Neural crest cell (in vitro differentiated cells): ENCODE measurements around the gene TMEM255B. TPM values are rescaled to one million over a fixed set of nuclear protein-coding genes. Genes with fewer than 3 reads are reported as not detected.

Source experiments
- DNase-seq: peaks from one replicate; pipeline ENCODE4 v3.0.0; 2021; ENCODE audit warnings: low read depth, mixed read lengths, low spot score
- H3K27ac Mint-ChIP-seq: one replicate; pipeline ENCODE4 v1.8.0; 2021; ENCODE audit warnings: mild to moderate bottlenecking, mixed read lengths; ENCODE audit not compliant: unreplicated experiment
- H3K27me3 Mint-ChIP-seq: 2 replicates; pipeline ENCODE4 v1.8.0; 2021; ENCODE audit warnings: low read depth, mild to moderate bottlenecking, mixed read lengths
- H3K36me3 Mint-ChIP-seq: 2 replicates; pipeline ENCODE4 v1.8.0; 2021; ENCODE audit warnings: low read depth, mild to moderate bottlenecking, mixed read lengths
- H3K4me1 Mint-ChIP-seq: 2 replicates; pipeline ENCODE4 v1.8.0; 2021; ENCODE audit warnings: mixed read lengths
- H3K4me3 Mint-ChIP-seq: one replicate; pipeline ENCODE4 v1.8.0; 2021; ENCODE audit warnings: mild to moderate bottlenecking, mixed read lengths
- H3K9me3 Mint-ChIP-seq: 2 replicates; pipeline ENCODE4 v1.8.0; 2021; ENCODE audit warnings: mixed read lengths
- total RNA-seq: library from RNA; stranded (reverse); gene quantifications from 2 replicates; pipeline ENCODE4 v1.2.1, GENCODE V29; 2021
- TF ChIP-seq, protein P1 (sequence below): fragments of 200-600 bp; sonication (generic); conservative IDR thresholded peaks from 2 replicates; pipeline ENCODE4 v1.5.0; 2021; ENCODE audit warnings: antibody characterized with exemption, mild to moderate bottlenecking

TMEM255B gene
- total RNA-seq, 1 donor from 2014 or later = 2.4 TPM

DNA sequence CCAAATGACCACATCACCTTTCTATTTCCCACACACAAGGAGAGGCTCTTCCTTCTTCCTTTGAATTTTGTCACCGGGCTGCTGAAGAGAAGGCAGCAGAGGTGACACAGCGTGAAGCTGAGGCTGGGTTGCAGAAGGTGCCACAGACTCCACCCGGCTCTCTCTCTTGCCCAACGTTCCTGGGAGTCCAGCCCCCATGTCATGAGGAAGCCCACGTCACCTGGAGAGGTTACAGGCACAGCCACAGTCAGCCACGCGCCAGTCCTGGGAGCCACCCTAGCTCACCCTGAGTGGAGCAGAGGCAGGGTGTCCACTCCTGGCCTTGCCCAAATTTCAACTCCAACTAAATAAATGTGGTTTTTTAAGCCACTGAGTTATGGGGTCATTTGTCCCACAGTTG, 4.8 kb upstream of the TMEM255B start:
- H3K9me3 Mint-ChIP-seq = peaks cover 10% of the 10 kb centered on the region
- H3K36me3 Mint-ChIP-seq = no peaks in the 10 kb centered on the region
- H3K4me1 Mint-ChIP-seq = peaks cover 7% of the 10 kb centered on the region
- no peak overlapping the region for H3K4me3 Mint-ChIP-seq
- TF ChIP-seq, protein P1, sequence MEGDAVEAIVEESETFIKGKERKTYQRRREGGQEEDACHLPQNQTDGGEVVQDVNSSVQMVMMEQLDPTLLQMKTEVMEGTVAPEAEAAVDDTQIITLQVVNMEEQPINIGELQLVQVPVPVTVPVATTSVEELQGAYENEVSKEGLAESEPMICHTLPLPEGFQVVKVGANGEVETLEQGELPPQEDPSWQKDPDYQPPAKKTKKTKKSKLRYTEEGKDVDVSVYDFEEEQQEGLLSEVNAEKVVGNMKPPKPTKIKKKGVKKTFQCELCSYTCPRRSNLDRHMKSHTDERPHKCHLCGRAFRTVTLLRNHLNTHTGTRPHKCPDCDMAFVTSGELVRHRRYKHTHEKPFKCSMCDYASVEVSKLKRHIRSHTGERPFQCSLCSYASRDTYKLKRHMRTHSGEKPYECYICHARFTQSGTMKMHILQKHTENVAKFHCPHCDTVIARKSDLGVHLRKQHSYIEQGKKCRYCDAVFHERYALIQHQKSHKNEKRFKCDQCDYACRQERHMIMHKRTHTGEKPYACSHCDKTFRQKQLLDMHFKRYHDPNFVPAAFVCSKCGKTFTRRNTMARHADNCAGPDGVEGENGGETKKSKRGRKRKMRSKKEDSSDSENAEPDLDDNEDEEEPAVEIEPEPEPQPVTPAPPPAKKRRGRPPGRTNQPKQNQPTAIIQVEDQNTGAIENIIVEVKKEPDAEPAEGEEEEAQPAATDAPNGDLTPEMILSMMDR = no peak
- H3K27me3 Mint-ChIP-seq = peaks cover 9% of the 10 kb centered on the region
- no peak overlapping the region for H3K27ac Mint-ChIP-seq
- DNase-seq = no peak

GRCh38 chr13:113754691-113755090, 4.3 kb upstream of the TMEM255B start:
- DNase-seq = no peak
- Mint-ChIP-seq H3K27me3 (peaks cover 13% of the 10 kb centered on the region), H3K4me3 (no peak overlapping the region), H3K36me3 (no peaks in the 10 kb centered on the region), H3K9me3 (peaks cover 10% of the 10 kb centered on the region), H3K27ac (no peak overlapping the region), H3K4me1 (peaks cover 12% of the 10 kb centered on the region)
- TF ChIP-seq, protein P1 = no peak

DNA sequence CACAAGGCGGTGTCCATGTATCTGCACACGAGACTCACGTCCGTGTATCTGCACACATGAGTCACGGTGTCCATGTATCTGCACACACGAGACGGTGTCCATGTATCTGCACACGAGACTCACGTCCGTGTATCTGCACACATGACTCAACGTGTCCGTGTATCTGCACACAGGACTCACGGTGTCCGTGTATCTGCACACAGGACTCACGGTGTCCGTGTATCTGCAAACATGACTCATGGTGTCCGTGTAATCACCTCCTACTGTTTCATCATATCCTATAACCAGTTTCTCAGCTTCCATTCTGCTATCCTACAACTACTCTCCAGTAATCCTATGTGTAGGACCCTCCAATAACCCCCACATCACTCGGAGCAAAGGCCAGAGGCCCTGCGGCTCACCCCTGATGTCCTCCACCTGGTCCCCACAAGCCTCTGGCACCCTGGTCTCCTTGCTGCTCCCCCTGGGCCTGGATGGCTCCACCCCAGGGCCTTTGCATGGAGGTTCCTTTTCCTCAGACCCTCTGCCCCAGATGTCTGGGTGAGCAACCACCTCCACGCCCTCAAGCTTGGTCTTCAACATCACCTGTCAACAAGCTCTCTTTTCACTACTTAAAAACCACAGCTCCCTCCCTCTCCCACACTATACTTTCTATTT, 2.5 kb upstream of the TMEM255B start:
- Mint-ChIP-seq H3K4me3 (no peak overlapping the region), H3K27me3 (peaks cover 32% of the 10 kb centered on the region), H3K4me1 (peaks cover 14% of the 10 kb centered on the region), H3K9me3 (no peaks in the 10 kb centered on the region), H3K27ac (no peak overlapping the region), H3K36me3 (no peaks in the 10 kb centered on the region)
- TF ChIP-seq, protein P1 = no peak
- no peak for DNase-seq

DNA sequence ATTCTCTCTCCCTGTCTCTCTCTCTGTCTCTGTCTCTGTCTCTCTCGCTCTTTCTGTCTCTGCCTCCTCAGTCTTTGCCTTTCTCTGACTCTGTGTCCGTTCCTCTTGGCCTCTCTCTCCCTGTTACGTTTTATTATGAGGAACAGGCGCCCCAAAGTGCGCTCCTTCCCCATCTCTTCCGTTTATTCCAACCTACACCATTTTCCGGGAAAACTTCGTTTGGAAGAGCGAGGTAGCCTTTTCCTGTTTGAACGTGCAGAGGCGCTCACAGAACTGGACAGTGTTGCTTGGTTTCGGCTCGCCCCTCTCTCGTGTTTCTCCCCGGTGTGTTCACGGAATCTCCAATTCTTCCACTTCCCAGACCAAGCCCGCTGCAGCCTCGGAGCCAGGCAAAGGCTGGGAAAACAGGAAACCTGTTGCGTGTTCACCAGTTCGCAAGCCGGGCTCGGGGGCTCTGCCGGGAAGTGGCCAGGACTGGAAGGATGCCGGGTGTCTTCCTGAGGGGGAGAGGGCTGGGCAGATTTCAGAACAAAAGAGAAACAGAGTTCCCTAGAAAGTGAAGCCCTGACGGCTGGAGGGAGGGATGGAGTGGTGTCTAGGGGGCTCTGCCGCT, 605 bp downstream of the TMEM255B start:
- H3K9me3 Mint-ChIP-seq = no peaks in the 10 kb centered on the region
- DNase-seq = no peak
- TF ChIP-seq, protein P1 = no peak
- H3K36me3 Mint-ChIP-seq = no peaks in the 10 kb centered on the region
- peaks cover 14% of the 10 kb centered on the region for H3K4me1 Mint-ChIP-seq
- no peak overlapping the region for H3K27ac Mint-ChIP-seq
- H3K27me3 Mint-ChIP-seq = peaks cover 43% of the 10 kb centered on the region
- peak overlapping the region; percentile 87 for H3K4me3 Mint-ChIP-seq

- Mint-ChIP-seq H3K4me3 (peak overlapping the region; percentile 20), H3K27ac (no peak overlapping the region), H3K9me3 (no peaks in the 10 kb centered on the region), H3K36me3 (no peaks in the 10 kb centered on the region), H3K4me1 (peaks cover 17% of the 10 kb centered on the region), H3K27me3 (peaks cover 43% of the 10 kb centered on the region)
- TF ChIP-seq, protein P1 = no peak
- no peak for DNase-seq
These were observed 2.1 kb downstream of the TMEM255B start for GRCh38 chr13:113761136-113761535.
